HG02642 (cell line): ENCODE results near the gene MVP.
A peak's percentile ranks its signal among the peaks of the same experiment; 100 is the strongest.
"Not testable (repeated sequence)": the region's sequence is repeated elsewhere in the genome, so short reads cannot be mapped to it uniquely, and the experiment has no call there.

Source experiments
- ATAC-seq: cut with Tn5 transposase; IDR thresholded peaks from one replicate; pipeline ENCODE4 v1.9.1; 2021; ENCODE audit warnings: mild to moderate bottlenecking; ENCODE audit not compliant: unreplicated experiment, poor library complexity

MVP gene

DNA sequence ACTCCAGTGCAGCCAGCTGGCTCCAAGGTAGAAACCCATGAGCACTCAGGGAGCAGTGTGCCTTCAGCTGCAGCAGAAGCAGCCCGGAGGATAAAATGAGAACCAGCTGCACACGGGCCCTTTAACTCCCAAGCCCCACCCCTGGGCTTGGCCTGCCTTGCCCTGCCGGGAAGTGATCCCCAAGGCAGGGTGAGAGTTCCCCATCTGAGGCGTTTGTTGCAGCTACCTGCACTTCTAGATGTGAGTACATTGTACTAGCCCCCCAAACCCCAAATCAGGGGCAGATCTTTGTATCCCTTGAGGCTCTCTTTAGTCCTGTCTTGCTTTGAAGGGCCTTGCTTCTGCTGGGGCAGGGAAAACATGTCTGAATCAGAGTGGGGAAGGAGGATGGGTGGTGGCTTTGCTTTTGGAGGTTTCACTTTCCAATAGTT, at the start of gene MVP:
Gene MVP (plus strand): TSS at position 192 of the 431 bp plus-strand sequence. CDS start 10,088 bp downstream, outside the sequence.
- no peak for ATAC-seq

DNA sequence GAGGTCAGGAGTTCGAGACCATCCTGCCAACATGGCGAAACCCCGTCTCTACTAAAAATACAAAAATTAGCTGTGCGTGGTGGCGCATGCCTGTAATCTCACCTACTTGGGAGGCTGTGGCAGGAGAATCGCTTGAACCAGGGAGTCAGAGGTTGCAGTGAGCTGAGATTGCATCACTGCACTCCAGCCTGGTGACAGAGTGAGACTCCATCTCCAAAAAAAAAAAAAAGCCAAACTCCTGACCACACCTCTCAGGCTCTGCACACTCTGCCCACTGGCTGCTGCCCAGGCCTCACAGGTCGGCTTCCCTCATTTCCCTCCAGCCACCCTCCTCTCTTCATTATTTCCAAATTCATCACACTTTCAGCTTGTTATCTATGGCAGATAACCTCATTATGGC, 47.9 kb upstream of the MVP start:
- not testable (repeated sequence) for ATAC-seq

DNA sequence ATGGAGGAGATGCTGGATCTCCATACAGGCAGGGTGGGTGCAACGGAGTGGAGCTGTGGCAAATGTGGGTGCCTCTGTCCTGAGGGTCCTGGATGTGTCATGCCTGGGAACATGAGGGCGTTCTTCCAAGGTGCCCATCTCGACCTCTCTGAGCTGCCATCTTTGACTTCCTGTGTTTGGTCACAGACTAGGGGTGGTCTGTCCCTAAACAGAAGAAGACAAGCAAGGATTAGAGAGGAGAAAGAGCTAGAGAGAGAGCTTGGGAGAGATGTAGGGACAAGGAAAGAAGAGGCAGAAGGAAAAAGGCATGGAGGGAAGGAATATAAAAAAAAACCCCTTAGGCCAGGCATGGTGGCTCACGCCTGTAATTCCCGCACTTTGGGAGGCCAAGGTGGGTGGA, 45.5 kb upstream of the MVP start:
- ATAC-seq: no peak

DNA sequence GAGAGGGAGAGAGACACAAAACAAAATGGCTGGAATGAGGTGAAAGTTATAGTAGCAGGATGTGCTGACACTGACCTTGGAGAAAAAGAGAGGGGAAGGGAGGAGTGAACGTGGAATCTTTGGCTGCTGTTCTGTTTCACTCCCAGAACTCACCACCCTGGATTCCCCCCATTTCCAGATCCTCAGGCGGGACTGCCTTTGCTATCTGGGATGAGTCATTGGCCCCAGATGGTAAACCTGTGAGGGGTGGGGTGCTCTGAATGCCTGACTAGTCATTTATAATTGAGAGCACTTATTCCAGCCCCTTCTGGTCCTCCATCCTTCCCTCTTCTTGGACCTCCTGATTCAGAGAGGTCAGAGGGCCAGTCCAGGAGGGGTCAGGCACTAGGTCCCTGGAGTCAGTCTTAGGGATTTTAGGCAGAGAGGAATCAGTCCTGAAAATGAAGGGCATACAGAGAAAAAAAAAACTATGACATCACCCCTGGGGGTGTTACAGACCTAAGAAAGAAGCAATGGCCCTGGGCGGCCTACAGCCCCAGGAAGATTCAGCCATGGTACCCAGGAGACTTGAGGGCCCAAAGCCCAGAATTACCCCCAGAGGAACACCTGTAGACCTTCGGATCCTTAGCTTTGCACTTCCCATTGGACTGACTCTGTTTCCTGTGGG, 44.4 kb upstream of the MVP start:
- ATAC-seq: no peak

DNA sequence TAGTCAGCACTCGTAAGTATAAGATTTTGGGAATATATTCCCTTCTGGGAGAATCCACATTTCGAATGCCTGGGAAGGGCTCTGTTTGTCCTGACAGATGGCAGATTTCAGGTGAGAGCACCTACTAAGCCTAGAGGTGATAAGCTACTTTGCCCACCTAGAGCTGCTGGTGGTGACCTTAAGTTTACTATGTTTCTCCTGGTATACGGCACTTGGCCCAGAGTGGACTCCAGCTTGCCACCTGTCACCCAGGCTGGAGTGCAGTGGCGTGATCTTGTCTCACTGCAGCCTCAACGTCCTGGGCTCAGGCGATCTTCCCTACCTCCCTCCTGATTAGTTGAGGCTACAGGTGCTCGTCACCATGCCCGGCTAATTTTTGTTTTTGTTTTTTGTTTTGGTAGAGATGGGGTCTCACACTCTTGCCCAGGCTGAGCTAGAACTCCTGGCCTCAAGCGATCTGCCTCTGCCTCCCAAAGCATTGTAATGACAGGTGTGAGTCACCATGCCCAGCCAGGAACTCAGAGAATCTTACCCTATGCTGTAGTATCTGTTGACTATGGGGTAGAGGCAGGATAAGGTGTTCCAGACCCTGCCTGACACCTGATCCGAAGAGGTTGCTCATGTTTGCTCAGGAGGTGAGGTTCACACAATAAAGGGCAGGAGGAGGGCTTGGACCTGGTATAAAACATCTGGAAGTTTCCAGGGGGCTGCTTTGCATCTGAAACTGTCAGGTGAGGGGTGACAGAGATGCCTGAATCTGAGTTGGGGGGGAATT, 42.5 kb upstream of the MVP start, which contains the start of gene ZG16:
Gene ZG16 (plus strand): TSS at position 681 of the 775 bp plus-strand sequence. CDS start 1,011 bp downstream, outside the sequence.
- ATAC-seq: no peak

DNA sequence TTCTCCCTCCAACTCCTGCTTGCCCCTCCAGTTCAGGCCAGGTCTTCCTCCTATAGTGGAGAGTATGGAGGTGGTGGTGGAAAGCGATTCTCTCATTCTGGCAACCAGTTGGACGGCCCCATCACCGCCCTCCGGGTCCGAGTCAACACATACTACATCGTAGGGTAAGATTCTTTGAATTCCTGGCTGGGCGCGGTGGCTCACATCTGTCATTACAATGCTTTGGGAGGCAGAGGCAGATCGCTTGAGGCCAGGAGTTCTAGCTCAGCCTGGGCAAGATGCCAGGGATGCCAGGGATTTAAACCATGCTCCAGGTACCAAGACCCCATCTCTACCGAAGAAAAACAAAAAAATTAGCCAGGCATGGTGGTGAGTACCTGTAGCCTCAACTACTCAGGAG, 40.8 kb upstream of the MVP start:
- no peak for ATAC-seq

DNA sequence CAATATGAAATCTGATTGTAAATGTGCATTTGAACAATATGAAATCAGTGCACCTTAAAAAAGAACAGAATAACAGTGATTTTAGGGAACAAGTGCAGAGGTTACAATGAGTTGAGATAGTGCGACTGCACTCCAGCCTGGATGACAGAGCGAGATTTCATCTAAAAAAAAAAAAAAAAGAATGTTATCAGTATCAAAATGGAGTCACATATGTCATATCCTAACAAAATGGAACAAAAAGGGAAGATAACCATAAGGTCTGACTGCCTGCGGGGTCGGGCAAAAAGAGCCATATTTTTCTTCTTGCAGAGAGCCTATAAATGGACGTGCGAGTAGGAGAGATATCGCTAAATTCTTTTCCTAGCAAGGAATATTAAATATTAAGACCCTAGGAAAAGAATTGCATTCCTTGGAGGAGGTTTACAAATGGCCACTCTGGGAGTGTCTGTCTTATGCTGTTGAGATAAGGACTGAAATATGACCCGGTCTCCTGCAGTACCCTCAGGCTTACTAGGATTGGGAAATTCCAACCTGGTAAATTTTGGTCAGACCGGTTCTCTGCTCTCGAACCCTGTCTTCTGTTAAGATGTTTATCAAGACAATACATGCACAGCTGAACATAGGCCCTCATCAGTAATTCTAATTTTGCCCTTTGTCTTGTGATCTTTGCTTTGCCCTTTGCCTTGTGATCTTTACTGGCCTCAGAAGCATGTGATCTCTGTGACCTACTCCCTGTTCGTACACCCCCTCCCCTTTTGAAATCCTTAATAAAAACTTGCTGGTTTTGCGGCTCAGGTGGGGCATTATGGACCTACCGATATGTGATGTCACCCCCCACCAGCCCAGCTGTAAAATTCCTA, 36.9 kb upstream of the MVP start:
- ATAC-seq: not testable (repeated sequence)

DNA sequence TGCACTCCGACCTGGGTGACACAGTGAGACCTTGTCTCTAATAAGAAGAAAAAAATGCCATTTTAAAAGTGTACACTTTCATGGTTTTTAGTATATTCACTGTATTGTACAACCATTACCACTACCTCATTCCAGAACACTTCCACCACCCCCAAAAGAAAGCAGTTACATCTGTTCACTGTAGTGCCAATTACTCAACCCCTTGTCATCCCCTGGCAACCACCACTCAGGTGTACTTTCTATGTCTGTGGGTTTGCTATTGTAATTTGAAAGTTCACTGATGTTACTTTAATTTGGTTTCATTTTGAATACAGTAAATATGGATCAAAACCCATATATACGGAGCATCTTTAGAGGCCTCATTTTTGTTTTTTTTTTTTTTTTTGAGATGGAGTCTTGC, 36.1 kb upstream of the MVP start:
- no peak for ATAC-seq

DNA sequence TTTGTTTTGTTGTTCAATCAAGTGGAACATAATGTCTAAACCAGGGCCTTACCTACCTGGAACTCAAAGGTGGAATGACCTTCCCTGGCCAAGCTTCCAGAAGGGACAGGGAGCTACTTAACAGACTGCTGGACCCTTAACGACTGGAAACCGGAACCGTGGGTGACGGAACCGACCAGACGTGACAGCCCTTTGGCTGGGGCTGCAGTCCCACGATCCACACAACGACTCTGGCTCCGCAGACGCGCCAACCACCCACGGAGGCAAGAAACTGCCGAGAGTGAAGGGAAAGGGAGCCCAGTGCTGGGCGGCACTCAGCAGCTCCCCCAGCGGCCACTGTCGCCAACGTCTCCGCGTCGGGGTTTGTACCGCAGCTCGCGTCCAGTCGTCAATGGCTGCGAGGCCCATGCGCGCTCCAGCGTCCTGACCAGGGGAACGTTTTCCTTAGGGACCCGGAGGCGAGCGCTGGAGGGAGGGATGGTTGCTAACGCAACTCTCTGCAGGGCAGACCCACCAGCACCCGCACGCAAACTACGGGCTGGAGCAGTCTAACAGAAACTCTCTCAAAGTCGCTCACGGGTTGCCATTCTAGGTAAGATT, 35.3 kb upstream of the MVP start:
- ATAC-seq: peak; percentile 53

DNA sequence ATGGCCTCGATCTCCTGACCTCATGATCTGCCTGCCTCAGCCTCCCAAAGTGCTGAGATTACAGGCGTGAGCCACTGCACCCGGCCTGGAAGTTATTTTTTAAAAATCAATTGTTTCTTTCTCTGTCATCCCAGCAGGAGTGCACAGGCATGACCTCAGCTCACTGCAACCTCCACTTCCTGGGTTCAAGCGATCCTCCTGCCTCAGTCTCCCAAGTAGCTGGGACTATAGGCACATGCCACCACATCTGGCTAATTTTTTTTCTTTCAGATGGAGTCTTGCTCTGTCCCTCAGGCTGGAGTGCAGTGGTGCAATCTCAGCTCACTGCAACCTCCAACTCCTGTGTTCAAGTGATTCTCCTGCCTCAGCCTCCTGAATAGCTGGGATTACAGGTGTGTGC, 33.1 kb upstream of the MVP start:
- not testable (repeated sequence) for ATAC-seq

DNA sequence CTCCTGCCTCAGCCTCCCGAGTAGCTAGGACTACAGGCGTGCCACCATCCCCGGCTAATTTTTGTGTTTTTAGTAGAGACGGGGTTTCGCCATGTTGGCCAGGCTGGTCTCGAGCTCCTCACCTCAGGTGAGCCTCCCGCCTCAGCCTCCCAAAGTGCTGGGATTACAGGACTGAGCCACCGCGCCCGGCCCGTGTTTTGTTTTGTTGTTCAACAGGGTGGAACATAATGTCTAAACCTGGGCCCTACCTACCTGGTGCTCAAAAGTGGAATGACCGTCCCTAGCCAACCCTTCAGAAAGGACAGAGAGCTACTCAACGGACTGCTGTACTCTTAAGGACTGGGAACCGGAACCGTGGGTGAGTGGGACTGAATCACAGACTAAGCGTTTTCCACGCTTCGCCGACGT, 30.5 kb upstream of the MVP start:
- ATAC-seq: no peak

DNA sequence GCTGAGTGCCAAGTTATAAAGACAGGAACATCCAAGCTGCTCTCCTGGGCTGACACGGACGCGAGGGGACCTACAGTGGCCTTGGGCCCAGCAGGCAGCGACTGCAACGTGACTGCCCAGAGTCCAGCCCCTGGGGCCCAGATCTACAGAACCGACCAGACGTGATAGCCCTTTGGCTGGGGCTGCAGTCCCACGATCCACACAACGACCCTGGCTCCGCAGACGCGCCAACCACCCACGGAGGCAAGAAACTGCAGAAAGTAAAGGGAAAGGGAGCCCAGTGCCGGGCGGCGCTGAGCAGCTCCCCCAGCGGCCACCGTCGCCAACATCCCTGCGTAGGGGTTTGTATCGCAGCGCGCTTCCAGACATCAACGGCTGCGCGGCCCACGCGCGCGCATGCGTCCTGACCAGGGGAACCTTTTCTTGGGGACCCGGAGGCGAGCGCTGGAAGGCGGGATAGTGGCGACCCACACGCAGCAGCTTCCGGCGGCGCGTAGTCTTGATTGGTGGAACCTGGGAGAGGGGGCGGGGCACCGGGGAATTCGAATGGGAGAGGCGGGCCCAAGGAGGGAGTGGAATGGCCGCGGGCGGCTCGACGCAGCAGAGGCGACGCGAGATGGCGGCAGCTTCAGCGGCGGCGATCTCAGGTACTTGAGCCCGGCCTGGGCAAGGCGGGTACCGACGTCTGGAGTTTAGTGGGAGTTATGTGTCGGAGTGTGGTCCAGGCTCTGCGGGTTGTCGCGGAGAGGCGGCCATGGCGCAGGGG, 29.9 kb upstream of the MVP start, which contains the start of gene KIF22:
Gene KIF22 (plus strand): TSS at position 569 of the 766 bp plus-strand sequence. CDS start 9 bp downstream, at position 578.
- peak; percentile 92 for ATAC-seq

DNA sequence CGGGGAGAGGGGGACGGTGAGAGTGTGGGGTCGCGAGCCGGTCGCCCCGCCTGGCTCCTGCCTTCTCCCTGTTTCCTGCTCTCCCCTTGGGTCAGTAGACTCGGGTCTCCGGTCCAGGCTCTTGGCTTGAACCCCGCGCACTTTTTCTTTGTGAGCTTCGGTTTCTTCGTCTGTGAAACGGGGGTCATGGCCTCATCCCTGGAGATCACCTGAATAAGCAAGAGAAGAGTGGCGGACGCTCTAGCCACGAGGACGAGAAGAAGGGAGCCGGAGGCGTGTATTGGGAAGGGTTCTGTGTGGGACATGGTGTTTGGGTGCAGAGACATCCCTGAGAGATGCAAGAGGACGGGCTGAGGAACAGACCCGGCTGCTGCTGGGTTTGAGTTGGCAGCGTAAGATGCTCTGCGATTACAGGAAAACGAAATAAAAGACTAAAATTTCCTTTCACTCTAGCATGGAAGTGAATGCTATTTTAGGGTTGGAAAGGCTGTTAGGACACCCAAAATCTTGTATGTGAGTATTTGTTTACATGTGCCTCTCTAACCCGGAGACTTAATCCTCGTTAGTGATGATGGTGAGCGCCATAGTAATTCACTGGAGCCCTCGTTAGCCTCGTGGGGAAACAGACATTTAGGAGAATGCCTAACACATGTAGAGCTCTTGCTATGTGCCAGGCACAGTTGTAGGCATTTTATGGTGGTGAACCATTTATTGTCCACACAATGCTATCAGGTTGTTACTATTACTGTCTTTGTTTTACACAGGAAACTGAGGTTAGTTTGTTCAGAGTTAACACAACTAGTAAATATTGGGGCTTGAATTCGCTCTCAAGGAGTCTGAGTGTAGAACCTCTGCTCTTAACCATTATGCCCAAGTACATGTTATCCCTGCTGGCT, 29.1 kb upstream of the MVP start:
- peak; percentile 31 for ATAC-seq

DNA sequence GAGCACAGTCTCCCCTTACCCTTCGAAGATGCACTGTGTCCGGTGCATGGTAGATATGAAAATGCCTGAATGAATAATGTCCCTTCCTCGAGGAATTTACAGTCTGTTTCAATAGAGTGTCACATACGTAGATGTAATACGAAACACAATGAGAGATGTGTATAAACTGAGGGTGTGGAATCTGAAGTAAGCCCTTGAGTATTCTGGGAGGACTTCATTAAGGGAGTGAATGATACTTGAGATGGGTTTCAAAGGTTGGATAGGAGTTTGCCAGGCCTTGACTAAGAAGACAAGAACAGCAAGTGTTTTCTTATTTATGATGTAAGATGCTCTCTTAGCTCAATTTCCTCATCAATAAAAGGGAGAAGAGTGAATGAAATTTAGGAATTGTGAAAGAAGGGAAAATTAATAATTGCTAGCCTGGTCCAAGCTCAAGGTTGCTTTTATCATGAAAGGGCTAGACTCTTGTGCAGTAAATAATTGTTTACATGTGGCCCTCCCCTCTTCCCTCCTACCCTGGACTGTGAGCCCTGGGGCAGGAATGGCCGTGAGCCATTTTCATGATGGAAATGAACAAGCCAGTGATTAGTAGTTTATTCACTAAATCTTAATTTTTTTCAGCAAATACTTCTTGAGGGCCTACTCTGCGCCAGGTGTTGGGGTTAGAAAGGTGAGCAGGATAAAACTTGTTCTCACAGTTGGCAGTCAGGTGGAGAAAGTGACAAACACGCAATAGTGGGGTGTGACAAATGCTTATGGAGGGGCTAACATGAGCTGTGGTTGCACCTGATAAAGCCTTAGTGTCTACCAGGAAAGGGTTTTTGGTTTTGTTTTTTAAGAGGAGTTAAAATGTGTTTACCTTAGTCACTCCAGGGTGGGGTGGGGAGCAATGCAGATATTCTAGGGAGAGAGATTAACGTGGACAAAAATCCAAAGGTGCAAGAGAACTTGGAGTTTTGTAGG, 28.1 kb upstream of the MVP start:
- no peak for ATAC-seq

DNA sequence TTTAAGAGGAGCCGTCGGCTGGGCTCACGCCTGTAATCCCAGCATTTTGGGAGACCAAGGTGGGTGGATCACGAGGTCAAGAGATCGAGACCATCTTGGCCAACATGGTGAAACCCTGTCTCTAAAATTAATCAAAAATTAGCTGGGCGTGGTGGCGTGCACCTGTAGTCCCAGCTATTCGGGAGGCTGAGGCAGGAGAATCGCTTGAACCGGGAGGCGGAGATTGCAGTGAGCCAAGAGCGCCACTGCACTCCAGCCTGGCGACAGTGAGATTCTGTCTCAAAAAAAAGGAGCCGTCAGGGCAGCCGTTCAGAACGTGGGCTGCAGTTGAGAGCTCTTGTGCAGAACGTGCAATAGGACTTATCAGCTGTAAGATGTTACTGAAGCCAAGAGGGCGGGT, 27.1 kb upstream of the MVP start:
- ATAC-seq: not testable (repeated sequence)

DNA sequence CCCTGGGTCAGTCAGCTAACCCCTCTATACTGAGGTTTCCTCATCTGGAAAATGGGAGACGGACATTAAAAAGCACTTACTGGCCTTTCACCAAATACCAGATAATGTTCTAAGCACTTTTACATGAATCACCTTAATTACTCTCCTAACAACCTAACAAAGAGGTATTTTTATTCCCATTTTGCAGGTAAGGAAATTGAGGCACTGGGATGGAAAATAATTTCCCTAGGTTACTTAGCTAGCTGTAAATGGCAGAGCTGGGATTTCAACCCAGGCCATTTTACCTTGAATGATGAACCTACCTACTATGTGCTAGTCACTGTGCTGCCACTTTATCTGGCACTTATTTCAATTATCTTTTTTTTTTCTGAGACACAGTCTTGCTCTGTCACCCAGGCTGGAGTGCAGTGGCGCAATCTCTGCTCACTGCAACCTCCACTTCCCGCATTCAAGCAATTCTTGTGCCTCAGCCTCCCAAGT, 26.0 kb upstream of the MVP start:
- ATAC-seq: no peak

DNA sequence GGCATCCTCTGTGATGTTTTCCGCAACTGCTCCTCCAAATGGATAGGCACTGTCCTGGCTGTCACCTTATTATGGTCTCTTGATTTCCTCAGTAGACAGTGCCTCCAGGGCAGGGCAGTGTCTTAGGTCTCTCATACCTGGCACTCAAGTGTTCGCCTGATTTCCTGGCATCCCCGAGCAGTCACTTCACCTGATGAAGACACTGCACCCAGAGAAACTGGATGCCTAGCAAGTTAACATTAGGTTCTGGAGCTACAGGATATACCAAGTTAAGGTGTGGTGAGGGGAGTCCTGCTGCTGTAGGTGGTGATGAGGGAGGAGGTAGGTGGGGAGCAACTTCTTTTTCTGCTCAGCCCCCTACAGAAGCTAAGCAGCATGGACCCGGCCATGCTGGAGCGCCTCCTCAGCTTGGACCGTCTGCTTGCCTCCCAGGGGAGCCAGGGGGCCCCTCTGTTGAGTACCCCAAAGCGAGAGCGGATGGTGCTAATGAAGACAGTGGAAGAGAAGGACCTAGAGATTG, 17.8 kb upstream of the MVP start:
- ATAC-seq: no peak
